Omental fat pad (tissue), 4 donors: Measurements from ENCODE around the gene MYLK3. TPM values are rescaled to one million over a fixed set of nuclear protein-coding genes. Genes with fewer than 3 reads are reported as not detected.

Experiments used
- ATAC-seq: fragments of 150-250 bp; one replicate; pipeline ENCODE4 v1.9.1; 2016; ENCODE audit warnings: mild to moderate bottlenecking, moderate library complexity; ENCODE audit not compliant: low FRiP score
- DNase-seq: peaks from one replicate; pipeline ENCODE4 v3.0.0-alpha.2; 2019; ENCODE audit warnings: low spot score
- total RNA-seq, 4 donors: library from RNA; depleted of rRNA; stranded (reverse); fragments of >200 nt; gene quantifications; one replicate each; pipeline ENCODE4 v1.1.0, GENCODE V29; 2016
- TF ChIP-seq, protein P1 (sequence below), 3 donors: fragments of 450-650 bp; IDR thresholded peaks; one replicate each; pipeline ENCODE4 v1.5.1; 2016 to 2017; ENCODE audit warnings: antibody characterized with exemption in 3 of 3, mild to moderate bottlenecking in 3 of 3, moderate library complexity in 2 of 3

The MYLK3 gene
- total RNA-seq, 4 donors from 2014 or later: 0.38 to 0.48 TPM; not detected in 2

DNA sequence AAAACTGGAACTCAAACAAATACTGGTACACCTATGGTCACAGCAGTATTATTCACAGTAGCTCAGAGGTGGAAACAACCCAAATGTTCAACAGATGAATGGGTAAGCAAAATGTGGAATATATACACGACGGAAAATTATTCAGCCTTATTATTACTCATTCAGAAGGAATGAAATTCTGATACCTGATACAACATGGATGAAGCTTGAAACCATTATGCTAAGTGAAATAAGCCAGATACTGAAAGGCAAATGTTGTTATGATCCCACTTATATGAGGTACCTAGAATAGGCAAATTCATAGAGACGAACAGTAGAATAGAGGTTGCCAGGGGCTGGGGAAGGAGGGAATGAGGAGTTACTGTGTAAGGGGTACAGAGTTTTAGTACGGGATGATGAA lies 27.1 kb upstream of the MYLK3 start:
- ATAC-seq: no peak
- TF ChIP-seq, protein P1, sequence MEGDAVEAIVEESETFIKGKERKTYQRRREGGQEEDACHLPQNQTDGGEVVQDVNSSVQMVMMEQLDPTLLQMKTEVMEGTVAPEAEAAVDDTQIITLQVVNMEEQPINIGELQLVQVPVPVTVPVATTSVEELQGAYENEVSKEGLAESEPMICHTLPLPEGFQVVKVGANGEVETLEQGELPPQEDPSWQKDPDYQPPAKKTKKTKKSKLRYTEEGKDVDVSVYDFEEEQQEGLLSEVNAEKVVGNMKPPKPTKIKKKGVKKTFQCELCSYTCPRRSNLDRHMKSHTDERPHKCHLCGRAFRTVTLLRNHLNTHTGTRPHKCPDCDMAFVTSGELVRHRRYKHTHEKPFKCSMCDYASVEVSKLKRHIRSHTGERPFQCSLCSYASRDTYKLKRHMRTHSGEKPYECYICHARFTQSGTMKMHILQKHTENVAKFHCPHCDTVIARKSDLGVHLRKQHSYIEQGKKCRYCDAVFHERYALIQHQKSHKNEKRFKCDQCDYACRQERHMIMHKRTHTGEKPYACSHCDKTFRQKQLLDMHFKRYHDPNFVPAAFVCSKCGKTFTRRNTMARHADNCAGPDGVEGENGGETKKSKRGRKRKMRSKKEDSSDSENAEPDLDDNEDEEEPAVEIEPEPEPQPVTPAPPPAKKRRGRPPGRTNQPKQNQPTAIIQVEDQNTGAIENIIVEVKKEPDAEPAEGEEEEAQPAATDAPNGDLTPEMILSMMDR (IDR thresholded peaks at IDR 0.05): no peak
- DNase-seq: no peak

DNA sequence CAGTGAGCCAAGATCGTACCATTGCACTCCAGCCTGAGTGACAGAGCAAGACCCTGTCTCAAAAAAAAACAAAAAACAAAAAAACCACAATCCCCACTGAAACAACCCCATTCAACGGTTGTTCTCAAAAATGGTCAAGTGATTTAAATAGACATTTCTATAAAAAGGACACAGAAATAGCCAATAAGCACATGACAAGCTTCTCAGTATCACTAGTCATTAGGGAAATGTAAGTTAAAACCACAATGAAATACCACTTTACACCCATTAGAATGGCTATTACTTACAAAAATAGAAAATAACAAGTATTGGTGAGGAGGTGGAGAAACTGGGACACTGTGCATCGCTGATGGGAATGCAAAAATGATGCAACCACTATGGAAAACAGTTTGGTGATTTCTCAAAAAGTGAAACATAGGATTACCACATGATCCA lies 26.6 kb upstream of the MYLK3 start:
- ATAC-seq: no peak
- DNase-seq: no peak
- TF ChIP-seq, protein P1 (IDR thresholded peaks at IDR 0.05): no peak

DNA sequence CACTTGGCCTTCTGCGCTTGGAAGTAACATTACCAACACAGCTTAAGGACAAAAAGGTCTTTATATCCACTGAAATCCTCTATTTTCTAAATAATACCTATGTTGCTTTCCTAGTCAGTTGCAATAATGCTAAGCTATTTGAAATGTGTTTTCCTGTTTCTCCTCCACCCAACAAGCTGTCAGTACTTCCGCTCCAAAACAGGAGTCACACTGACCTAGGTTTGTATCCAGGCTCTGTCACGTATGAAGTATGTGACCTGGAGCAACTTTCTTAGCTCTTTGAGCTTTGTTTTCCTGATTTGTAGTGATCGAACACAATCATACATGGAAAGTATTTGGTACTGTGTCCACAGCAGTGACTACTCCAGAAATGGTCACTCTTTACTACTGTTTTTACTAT lies 24.3 kb upstream of the MYLK3 start:
- ATAC-seq: no peak
- TF ChIP-seq, protein P1 (IDR thresholded peaks at IDR 0.05): no peak
- no peak for DNase-seq

DNA sequence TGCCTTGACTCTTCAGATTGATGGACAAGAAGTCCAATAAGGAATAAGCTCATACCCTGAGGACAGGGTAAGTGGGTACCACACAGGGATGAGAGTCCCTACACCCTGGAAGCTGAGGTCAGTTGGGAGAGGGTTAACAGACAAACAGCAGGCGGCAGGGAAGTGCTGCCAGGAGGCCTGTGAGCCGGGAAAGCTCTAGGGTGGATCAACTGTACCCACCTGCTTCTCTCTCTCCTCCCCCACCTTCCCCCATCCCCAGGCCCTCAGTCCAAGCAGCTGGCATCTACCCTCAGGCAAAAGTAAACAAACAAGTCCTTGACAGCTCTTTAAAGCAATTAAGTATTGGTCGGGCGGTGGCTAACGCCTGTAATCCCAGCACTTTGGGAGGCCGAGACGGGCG lies 20.7 kb upstream of the MYLK3 start:
- TF ChIP-seq, protein P1 (IDR thresholded peaks at IDR 0.05): no peak
- DNase-seq: no peak
- no peak for ATAC-seq

DNA sequence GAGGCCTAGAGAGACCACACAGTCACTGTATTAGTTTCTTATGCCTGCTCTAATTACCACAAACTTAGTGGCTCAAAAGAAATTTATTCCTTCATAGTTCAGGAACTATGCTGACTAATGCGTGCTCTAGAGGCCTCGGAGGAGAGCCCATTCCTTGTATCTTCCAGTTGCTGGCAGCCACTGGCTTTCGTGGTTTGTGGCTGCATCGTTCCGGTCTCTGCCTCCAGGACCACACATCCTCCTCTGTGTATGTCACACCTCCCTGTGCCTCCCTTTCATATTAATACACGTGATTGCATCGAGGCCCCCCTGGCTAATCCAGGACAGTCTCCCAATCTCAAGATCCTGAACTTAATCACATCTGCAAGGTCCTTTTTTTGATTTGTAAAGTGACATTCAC lies 16.9 kb upstream of the MYLK3 start:
- DNase-seq: no peak
- TF ChIP-seq, protein P1 (IDR thresholded peaks at IDR 0.05): no peak
- no peak for ATAC-seq

DNA sequence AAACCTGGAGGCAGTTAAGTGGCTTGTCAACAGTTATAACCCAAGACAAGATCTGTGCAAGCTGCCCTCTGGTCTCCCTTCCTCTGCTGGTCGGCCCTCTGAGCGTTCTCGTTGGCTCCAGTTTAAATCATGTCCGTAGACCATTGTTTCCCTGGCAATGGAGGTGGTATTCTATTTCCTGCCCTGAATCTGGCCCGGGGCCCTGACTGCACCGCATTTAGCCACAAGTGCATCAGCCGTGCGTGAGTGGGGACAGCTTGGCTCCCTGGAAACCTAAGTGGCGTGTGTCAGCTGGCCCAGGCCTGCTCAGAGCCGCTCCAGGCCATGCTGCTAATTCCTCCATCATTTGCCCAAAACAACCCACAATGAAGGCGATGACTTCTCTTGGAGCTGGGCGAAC lies 15.0 kb upstream of the MYLK3 start:
- TF ChIP-seq, protein P1 (IDR thresholded peaks at IDR 0.05): no peak
- ATAC-seq: no peak
- no peak for DNase-seq

DNA sequence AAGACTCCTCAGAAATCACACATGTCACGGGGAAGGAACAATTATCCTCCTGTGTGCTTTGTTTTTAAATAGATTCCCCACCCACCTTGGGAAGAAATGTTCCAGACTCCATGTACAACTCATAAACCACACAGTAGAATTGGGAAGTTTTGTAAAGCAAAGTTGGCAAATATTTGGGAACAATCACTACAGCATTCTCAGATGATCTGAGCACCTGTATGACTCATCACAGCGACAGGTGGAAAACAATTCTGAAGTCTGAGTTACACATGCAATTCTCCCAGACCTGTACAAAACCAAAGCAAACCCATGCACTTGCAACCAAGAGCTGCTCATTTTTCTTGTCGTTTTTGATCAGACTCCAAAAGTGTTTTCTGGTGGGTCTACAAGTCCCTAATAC lies 14.4 kb upstream of the MYLK3 start:
- ATAC-seq: no peak
- TF ChIP-seq, protein P1 (IDR thresholded peaks at IDR 0.05): no peak
- DNase-seq: no peak
